ENCODE measurements around the gene KLHL3. TPM values are rescaled to one million over a fixed set of nuclear protein-coding genes. Genes with fewer than 3 reads are reported as not detected.

The KLHL3 gene
- total RNA-seq, 1 donor from 2014 or later: 16.8 TPM

DNA sequence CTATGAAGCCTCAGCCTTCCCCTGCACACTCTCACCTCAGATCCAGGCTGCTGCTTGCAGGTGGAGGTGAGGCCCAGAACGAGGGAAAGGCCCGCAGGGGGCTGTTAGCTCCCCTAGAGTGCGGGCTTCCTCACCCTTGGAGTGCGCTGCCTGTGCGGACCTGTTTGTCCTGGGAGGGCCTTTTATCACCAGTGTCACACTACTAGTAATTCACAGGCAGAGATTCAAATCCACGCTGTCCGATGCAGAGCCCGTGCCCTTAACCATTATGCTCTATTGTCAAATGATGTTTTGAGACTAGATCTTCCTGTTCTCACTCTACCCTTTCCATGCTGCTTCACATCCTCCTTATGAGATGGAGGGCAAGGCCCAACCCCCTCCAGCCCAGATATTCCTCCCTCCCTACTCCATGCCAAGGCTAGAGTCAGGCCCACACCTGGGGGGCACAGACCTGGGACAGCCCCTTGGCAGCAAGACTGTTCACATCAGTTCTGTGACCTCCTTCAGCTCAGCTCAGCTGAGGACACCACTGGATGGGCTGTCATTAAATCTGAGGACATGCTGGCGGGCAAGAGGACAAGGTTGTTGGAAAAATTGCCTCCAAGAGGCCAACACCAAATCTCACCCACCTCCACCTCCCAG, 124.0 kb downstream of the KLHL3 start:
- no peak for DNase-seq (ENCODE audit: low spot score)

DNA sequence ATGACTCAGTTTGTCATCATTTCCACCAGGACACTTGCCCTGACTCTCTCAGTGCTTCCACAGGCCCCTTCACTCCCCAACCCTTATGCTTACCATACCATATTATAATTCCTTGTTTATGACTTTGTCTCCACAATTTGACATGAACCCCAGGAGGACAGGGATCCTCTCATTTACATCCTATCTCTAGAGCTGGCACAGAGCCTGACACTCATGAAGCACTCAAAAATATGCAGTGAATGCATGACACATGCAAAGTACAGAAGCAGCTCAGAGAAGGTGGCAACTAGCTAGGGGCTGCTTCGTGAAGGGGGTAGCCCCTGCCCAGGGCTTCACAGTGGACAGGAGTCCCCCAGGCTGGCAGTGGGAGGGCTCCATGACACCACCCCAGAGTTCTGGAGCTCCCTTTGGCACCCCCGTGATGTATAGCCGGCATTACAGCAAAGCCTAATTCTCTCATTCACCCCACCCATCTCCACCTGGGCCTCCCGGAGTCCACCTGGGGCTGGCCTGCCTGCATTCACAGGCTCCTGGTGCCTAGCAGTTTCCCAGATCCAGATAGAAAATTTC, 124.8 kb downstream of the KLHL3 start:
- no peak for DNase-seq (ENCODE audit: low spot score)

DNA sequence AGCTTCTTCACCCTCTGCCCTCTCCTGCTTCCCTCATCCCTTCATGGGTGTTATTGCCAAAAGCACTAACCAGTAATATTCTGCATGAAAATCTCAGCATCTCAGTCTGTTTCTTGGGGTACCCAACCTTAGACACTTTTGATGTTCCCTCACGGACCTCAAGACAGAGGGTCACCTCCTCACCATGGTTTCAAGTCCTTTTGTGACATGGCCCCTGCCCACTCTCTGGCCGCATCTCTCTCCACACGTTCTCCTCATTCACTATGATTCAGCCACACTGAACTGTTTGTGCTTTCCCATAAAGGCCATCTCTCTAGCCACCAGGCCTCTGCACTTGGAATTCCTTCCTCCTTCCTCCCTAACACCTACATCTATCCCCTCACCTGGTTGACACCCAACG, 125.3 kb downstream of the KLHL3 start:
- DNase-seq (ENCODE audit: low spot score): no peak

DNA sequence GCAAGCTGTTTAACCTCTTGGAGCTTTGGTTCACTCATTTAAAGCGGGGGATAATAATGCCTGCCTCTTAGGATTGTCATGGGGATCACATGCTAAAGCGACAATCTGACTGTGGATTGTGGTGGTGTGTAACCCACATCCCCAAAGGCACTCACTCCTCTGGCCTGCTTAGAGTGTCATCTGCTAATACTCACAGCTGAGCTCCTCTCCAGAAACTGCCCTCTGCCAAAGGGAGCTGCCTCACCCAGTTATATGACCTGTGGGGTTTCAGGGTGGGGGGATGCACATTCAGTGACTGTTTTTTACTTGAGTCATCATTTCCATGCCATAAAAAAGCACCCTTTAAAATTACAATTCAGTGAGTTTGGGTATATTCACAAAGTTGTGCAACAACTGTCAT, 126.8 kb downstream of the KLHL3 start:
- DNase-seq (ENCODE audit: low spot score): no peak

DNA sequence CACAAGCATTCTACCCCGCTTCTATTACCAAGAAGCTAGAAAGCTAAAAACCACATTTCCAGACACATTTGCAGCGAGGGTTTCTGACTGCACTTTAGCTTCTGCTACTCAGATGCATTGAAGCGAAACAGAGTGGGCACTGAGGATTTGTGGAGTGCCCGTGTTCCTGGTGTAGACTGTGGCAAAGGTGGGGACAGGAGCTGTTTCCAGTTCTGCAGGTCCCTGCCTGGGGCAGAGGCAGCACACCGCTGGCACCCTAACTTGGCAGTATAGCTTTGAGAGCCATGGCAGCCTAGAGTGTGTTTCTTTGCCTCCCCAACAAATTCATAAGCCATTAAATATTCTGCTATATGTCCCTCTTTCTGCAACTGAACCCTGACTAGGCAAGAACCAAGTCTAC, 128.1 kb downstream of the KLHL3 start:
- no peak for DNase-seq (ENCODE audit: low spot score)

DNA sequence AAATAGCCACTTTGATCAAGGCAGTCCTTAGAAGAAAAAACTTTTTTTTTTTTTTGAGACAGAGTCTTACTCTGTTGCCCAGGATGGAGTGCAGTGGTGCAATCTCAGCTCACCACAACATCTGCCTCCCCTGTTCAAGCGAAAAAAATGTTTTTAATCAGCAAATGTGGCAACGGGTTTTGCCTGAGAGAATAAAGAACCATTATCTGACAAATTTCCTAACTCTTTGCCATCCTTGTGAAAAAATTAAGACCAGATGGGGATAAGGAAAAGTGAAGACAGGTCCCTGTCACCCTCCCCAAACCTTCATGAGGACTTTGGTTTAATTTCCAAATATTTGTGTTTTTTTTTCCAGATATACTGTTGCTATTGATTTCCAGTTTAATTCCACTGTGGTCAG, 129.5 kb downstream of the KLHL3 start:
- DNase-seq (ENCODE audit: low spot score): no peak

DNA sequence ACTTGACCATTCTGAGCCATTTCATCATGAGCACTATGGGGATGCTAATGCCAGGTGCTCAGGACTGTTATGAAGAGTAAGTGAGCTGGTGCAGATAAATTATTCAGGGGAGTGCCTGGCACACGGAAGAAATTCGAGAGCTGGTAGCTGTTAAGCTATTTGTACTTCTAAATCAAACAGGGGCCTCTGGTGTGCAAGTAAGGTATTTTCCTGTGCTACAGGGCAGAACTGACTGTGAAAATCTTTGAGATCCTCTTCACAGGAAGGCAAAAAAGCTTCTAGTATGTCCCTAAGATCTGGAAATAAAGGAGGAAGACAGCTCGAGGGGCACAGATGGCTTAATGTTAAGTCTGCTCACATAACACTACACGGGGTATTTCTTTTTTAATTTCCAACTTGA, 130.5 kb downstream of the KLHL3 start:
- no peak for DNase-seq (ENCODE audit: low spot score)

DNA sequence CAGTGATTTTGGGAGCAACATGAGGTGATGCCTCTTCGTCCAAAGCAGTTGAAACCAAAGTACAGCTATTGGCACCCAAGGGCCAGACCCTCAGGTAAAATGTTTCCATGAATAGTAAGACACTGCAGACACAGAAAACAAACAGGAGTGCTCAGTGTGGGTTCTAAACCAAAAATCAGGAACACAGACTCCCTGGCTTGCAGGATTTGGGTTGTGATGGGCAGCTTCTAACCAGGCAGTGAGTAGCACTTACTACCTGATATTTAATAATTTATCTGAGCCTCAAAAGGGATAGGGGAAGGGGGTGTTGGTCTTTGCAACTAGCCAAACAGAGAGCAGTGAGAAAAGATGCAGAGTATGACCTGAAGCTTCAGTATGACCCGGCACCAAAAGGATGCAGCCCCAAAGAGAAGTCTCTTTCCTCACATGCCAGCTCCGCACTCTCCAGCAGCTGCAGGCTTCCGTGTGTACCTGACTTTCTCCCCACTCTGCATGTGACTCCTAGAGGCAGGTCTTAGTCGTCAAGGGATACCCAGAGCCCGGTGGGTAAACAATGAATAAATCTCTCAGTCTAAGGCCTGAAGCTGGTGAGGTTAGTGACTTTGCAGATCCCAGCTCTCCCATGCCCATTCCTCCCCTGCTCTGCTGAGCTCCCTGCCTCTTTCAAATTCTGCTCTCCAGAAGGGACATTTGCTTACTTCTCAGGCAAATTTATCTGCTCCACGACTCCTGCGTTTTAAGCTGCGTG, 131.4 kb downstream of the KLHL3 start:
- no peak for DNase-seq (ENCODE audit: low spot score)

DNA sequence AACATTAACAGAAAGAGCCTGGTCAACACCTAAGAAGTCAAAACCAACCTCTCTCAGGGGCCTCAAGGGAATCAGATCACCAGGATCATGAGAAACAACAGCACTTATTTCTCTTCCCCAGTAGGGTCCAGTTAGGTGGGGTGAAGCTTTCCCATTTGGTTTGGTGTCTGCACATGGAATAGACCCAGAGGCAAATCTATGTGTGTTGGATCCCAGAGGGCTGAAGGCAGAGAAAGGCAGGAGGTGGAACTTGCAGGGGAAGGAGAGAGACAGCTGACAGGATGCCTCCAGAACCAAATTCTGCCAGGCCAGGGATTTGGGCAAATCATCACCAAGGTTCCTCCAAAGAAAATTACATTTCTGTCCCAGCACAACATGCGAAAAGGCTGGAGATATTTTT, 132.0 kb downstream of the KLHL3 start:
- no peak for DNase-seq (ENCODE audit: low spot score)

DNA sequence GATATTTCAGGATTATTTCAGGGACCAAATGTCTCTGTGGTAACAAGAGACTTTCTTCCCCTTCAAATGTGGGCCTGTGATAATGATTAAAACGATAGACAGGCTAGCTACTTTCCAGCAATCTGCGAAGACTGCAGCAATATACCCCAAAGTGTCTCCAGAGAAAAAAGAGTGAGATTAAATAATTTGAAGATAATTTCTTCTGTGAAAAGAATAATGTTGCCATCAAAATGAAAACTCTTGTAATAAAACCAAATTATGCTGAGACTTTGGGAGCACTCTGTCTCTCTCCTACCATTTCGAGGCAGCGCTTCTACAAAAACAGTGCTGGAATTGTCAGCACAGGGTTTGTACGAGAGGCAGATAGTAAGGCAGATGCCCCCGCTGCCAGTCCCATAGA, 132.5 kb downstream of the KLHL3 start:
- DNase-seq (ENCODE audit: low spot score): no peak

DNA sequence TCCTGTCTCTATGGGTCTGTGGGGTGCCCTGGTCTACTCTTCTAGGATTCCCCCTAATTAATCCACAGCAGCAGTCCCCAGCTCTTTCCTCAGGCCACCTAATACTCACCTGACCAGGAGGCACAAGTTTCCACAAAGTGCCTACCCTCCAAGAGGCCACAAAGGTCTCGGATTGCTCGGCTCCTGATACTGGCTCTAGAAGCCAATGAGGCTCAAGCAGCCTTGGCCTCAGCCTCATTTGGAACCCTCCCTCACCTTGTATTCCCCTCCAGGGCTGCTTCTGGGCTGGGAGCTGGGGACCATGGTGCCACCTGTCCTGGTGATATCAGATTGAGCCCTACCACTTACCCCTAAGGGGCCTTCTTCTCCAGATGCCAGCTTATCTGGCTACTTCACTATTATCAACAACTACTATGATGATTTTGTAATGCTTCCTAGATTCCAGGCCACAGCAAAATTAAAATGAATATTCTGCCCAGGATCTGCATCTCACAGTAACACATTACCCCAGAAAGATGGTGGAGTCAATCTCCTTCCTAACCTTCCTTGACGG, 133.1 kb downstream of the KLHL3 start:
- no peak for DNase-seq (ENCODE audit: low spot score)

DNA sequence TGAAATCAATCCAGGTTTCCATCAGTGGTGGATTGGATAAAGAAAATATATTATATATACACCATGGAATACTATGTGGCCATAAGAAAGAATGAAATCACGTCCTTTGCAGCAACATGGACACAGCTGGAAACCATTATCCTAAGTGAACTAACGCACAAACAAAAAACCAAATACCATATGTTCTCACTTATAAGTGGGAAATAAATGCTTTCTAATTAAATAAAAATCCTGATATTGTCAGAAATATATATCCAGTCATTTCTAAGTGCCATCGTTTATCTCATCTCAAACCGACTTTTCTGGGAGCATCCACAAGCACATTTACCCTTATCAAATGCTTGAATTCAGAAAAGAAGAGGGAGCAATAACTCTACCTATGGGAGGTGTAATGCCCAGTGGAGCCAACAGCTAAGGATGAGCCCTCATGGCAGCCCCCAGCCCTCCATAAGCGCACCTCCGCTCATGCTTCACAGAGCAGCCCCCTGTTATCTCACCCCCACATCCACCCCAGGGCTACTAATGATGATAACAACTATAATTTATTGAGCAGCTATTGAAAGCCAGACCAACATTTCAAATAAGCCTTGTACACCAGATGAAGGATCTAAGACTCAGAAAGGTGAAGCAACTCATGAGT, 135.0 kb downstream of the KLHL3 start:
- no peak for DNase-seq (ENCODE audit: low spot score)

DNA sequence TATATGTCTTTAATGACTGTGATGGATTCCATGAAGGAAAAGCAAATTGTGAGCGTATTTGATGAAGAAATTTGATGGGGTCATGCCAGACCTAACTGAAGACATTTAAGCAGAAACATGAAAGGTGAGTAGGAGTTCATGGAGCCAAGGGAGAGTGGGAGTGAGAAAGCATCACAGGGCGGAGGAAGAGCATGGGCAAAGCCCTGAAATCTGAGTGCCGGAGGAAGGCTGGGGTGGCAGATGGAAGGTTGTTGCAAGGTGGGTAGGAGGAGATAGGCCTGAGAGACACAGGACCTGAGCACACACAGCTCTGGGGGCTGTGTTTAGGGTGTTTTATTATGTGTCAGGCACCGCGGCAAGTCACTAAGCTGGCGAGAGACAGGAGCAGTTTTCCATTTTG, 136.4 kb downstream of the KLHL3 start:
- DNase-seq (ENCODE audit: low spot score): no peak

DNA sequence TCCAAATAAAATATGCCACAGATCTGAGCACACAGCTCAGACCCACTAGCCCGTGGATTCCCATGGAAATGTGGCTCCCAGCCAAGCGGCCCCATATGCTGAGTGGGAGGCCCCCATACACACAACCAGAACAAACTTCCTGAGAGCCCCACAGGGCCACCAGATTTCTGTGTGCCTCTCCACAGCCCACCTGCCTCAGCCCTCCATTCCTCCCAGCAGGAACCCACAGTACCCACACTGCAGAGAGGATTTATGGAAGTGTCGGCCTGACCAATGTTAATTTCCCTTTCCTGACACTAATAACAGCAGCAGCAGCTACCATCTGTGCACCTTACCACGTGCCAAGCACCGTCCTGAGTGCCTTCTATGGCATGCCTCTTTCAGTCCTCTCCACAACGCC, 137.5 kb downstream of the KLHL3 start:
- DNase-seq (ENCODE audit: low spot score): no peak

DNA sequence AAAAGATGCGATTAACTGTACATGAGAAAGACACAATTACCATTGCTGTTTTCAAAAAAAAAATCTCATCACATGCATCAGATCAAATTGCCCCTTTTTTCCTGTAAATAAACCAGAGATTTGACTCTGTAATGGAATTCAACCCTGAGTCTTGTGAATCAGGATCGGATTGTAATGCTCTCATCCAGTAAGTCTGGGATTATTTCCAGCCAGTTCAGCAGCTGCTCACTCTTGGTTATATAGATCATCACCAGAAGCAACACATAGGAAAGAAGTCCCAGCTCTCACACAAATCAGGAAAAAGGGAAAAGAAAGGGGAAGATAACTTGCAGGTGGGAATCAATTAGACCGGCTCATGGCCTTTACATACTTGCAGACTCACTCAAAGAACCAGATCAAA, 138.9 kb downstream of the KLHL3 start:
- DNase-seq (ENCODE audit: low spot score): no peak

DNA sequence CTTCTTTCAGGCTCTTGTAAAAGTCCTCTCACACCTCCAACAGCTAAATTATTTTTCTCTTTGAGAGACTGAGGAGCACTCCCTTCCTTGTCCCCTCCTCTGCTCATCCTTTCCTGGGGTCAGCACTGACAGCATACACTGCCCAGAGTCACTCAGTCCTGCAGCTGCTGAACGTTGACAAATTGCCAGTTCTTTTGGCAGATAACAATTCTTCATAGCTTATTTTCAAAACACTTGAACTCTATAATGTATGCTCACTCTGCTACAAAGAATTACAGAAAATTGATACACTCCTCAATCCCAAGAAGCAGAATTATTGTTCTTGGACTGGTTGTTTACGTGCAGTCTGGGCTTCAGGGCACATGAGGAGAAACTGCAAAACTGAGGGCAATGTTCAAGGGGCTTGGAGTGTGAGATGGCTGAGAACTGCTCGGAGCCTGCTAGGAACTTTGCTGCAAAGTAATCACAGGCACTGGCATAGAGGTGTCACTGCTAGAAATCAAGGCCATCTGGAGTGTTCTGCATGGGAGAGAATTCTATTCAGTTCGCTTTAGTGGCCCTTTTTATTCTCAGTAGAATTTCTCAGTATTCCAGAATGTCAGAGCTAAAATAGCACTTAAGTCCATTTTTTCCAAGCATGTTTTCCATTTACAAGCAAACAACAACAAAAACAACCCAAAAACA, 140.4 kb downstream of the KLHL3 start:
- no peak for DNase-seq (ENCODE audit: low spot score)

DNA sequence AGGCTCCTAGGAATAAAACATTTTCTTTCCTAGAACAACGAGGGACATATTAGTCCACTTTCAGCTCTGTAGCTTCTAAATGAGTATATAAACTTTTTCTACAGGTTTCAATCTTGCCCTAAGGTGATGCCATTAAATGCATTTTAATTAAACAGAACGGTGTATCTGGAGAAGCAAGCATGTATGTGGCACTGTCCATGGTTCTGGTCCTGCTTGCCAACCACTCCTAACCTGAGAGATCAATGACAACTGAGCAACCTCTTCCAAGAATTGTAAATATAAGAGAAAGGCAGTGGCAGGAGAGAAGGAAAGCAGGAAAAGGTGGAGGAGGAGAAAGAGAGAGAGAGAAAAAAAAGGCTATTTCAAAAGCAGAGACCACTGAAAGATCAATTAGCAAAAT, 141.2 kb downstream of the KLHL3 start:
- DNase-seq (ENCODE audit: low spot score): no peak

DNA sequence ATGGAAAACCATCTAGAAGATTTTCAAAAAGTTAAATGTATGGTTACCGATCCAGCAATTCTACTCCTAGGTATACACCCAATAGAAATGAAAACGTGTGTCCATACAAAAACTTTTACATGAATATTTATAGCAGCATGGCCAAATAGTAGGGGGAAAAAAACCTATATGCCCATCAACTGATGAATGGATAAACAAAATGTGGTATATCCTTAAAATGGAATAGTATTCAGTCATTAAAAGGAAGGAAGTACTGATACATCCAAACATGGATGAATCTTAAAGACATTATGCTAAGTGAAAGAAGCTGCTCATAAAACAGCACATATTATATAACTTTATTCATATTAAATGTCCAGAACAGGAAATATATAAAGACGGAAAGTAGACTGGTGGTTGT, 143.6 kb downstream of the KLHL3 start:
- DNase-seq (ENCODE audit: low spot score): no peak

DNA sequence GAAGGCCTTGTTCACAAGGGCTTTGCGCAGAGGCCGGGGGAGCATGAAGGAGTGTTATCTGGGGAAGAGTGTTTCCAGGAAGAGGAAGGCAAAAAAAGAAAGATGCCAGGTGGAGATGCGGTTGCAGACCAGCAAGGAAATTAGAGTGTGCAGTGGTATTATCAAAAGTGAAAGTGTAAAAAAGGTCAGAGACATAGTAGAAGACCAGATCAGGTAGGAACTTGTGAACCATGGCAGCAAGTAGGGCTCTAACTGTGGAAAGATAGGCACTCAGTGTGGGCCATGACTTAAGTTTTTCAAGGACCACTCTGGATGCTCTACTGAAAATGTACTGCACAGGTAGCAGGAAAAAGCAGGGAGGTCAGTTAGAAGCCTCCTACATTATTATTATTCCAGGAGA, 146.7 kb downstream of the KLHL3 start:
- DNase-seq (ENCODE audit: low spot score): no peak

DNA sequence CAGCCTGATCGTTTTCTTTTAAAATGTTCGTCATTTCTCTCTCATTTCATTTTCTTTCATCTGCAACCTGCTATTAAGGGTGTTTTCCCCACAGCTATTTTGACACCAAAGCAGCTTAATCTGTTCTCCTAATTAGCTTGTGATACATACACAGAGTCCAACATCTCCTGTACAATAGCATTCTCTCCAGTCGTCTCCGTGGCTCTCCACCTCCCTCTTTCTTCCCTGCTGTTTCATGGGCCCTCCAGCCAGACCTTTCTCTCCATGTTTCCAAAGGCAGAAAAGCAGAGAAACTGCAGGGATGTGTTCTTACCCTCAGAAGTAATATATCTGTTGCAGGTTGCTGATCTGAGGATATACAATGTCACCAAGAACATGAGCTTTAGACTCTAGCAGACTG, 148.0 kb downstream of the KLHL3 start:
- no peak for DNase-seq (ENCODE audit: low spot score)

DNA sequence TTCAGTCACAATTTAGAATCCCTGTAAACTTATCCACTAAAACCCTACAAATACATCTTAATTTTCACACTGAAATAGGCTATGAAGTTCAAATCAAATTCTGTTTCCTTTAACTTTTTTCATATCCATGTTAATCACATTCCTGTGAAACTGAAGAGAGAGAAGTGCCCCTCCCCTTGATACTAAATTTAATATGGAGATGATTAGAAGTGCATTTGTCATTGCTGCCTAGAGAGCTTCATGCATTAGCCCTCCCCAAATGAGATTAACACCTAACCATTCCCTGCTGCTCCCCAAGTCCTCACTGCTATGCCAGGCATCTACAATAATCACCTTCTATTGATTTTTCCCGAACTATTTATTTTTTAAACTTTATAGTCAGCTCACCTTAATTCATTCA, 151.6 kb downstream of the KLHL3 start:
- no peak for DNase-seq (ENCODE audit: low spot score)

DNA sequence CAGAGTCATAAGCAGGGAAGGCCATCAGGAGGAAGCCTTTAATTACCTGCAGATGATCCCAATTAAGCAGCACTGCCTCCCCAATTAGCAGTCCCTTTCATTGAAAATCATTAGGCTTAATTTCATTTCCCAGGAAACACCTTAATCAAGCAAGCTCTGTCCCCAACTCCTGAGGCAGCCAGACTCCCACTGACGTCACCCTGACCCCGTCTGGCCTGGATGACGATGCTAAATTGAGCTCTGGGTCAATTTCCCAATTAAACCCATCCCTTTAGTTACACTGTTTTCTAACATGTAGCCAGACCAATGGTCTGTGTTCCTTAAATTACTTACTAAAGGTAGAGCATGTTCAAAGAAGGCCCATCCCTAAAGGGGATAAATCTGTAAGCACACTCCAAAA, 152.8 kb downstream of the KLHL3 start:
- no peak for DNase-seq (ENCODE audit: low spot score)
